PC-3 (cell line): Measurements from ENCODE around the gene KCNJ10. TPM values are rescaled to one million over a fixed set of nuclear protein-coding genes. Genes with fewer than 3 reads are reported as not detected.

Experiments used
- ATAC-seq: fragments of 200-7000 bp; cut with Tn5 transposase; 2 replicates; pipeline ENCODE4 v1.9.1; 2020; ENCODE audit warnings: mild to moderate bottlenecking, moderate library complexity
- BruUV-seq: library from RNA; stranded (reverse); fragments of 400-500 nt; replicated peaks from 2 replicates; lab custom pipeline; 2021; lab: Mats Ljungman, UMichigan
- CTCF ChIA-PET: fragments of 300-600 bp; sonication (Branson Sonifier 250); formaldehyde crosslinking; loops from one replicate; lab custom pipeline; 2022; ENCODE audit warnings: antibody characterized with exemption; lab: Charles Lee
- POLR2A ChIA-PET: fragments of 300-600 bp; sonication (Branson Sonifier 250); formaldehyde crosslinking; loops from one replicate; lab custom pipeline; 2022; ENCODE audit warnings: antibody characterized with exemption; ENCODE audit not compliant: unreplicated experiment; lab: Charles Lee
- DNase-seq: peaks from one replicate; pipeline ENCODE4 v3.0.0-alpha.2; 2015
- H2AFZ ChIP-seq: fragments of 300-600 bp; sonication (generic); 2 replicates; pipeline ENCODE4 v1.6.0; 2016; ENCODE audit warnings: antibody characterized with exemption, low read length
- H3F3A ChIP-seq: fragments of 300-600 bp; sonication (generic); one replicate; pipeline ENCODE4 v1.6.0; 2017; ENCODE audit warnings: antibody characterized with exemption, low read length, control low read depth, mild to moderate bottlenecking; ENCODE audit not compliant: unreplicated experiment
- H3K27ac ChIP-seq: fragments of 300-600 bp; sonication (generic); 2 replicates; pipeline ENCODE4 v1.5.1; 2016; ENCODE audit warnings: mild to moderate bottlenecking, low read length
- H3K27me3 ChIP-seq: fragments of 300-600 bp; sonication (generic); 2 replicates; pipeline ENCODE4 v1.6.1; 2016; ENCODE audit warnings: low read length, mixed read lengths
- H3K36me3 ChIP-seq: fragments of 300-600 bp; sonication (generic); 2 replicates; pipeline ENCODE4 v1.6.1; 2016; ENCODE audit warnings: low read depth, mixed run types, low read length, mixed read lengths
- H3K4me1 ChIP-seq: fragments of 300-600 bp; sonication (generic); 2 replicates; pipeline ENCODE4 v1.5.1; 2016; ENCODE audit warnings: low read length; ENCODE audit not compliant: insufficient read depth
- H3K4me2 ChIP-seq: fragments of 300-600 bp; sonication (generic); 2 replicates; pipeline ENCODE4 v1.6.0; 2016; ENCODE audit warnings: low read length
- H3K4me3 ChIP-seq: fragments of 300-600 bp; sonication (generic); 2 replicates; pipeline ENCODE4 v1.5.1; 2016; ENCODE audit warnings: mild to moderate bottlenecking, low read length, mixed read lengths
- H3K79me2 ChIP-seq: fragments of 300-600 bp; sonication (generic); 2 replicates; pipeline ENCODE4 v1.6.1; 2017; ENCODE audit warnings: low read length, mixed read lengths
- H3K9ac ChIP-seq: fragments of 300-600 bp; sonication (generic); 2 replicates; pipeline ENCODE4 v1.6.0; 2016; ENCODE audit warnings: mild to moderate bottlenecking, low read length
- H3K9me2 ChIP-seq: fragments of 300-600 bp; sonication (generic); replicated peaks from 2 replicates; pipeline ENCODE4 v1.6.1; 2016; ENCODE audit warnings: mixed run types, low read length, mixed read lengths
- H3K9me3 ChIP-seq: fragments of 300-600 bp; sonication (generic); 2 replicates; pipeline ENCODE4 v1.6.1; 2016; ENCODE audit warnings: low read length, mixed read lengths
- H4K20me1 ChIP-seq: fragments of 300-600 bp; sonication (generic); 2 replicates; pipeline ENCODE4 v1.6.1; 2016; ENCODE audit warnings: low read length, mixed read lengths
- CTCF ChIP-seq: fragments of 300-600 bp; sonication (generic); conservative IDR thresholded peaks from 2 replicates; pipeline ENCODE4 v1.5.1; 2017; ENCODE audit warnings: antibody characterized with exemption, low read depth, mild to moderate bottlenecking, low read length
- EZH2 ChIP-seq: fragments of 300-600 bp; sonication (generic); IDR thresholded peaks from one replicate; pipeline ENCODE4 v1.6.1; 2017; ENCODE audit warnings: antibody characterized with exemption, mild to moderate bottlenecking, low read length; ENCODE audit not compliant: unreplicated experiment
- EZH2phosphoT487 ChIP-seq: fragments of 300-600 bp; sonication (generic); IDR thresholded peaks from 2 replicates; pipeline ENCODE4 v1.6.1; 2018; ENCODE audit warnings: mild to moderate bottlenecking, antibody characterized with exemption, low read length, borderline replicate concordance
- intact Hi-C: fragments of 100-400 bp; cut with micrococcal nuclease; formaldehyde crosslinking; loops from 2 replicates; pipeline ENCODE4 v1.9.0; 2023
- total RNA-seq: library from RNA; depleted of rRNA; stranded (reverse); fragments of >200 nt; gene quantifications from 2 replicates; pipeline ENCODE4 v1.2.3, GENCODE V29; 2014

KCNJ10 gene
- total RNA-seq, 1 experiment from 2014 or later, result 0.15 TPM

- no peaks in the 10 kb centered on the region for H3K27me3 ChIP-seq
- ChIA-PET POLR2A (no interaction called here), CTCF (interaction anchor here (1.3 kb wide), 1 partner anchor 11 kb away, joined by 3 read pairs; no protein-coding TSS in a partner anchor)
- intact Hi-C loops, result loop anchor here (2.0 kb wide), 1 partner anchor 36 kb away; no protein-coding TSS in a partner anchor
- BruUV-seq, result no TSS peak
- peaks cover 33% of the 10 kb centered on the region for H3K4me1 ChIP-seq
- no peak overlapping the region for H2AFZ ChIP-seq
- no peak overlapping the region for H3K4me3 ChIP-seq
- DNase-seq (peak; percentile 90), ATAC-seq (peak; percentile 91)
- H4K20me1 ChIP-seq, result no peaks in the 10 kb centered on the region
- no peaks in the 10 kb centered on the region for H3K79me2 ChIP-seq
- no peaks in the 10 kb centered on the region for H3K9me2 ChIP-seq
- no peaks in the 10 kb centered on the region for H3F3A ChIP-seq
- H3K9me3 ChIP-seq, result no peaks in the 10 kb centered on the region
- no peak for TF ChIP-seq CTCF
- no peak for TF ChIP-seq EZH2phosphoT487
- TF ChIP-seq EZH2, result no peak
- no peak overlapping the region for H3K27ac ChIP-seq
- H3K9ac ChIP-seq, result no peak overlapping the region
- peak overlapping the region; percentile 45 for H3K4me2 ChIP-seq
- no peaks in the 10 kb centered on the region for H3K36me3 ChIP-seq
Observed at GRCh38 chr1:159996653-159997052, 73.3 kb downstream of the KCNJ10 start.

- H3K27me3 ChIP-seq, result no peaks in the 10 kb centered on the region
Observed at GRCh38 chr1:159994896-159995295, 75.1 kb downstream of the KCNJ10 start.

More at GRCh38 chr1:159994896-159995295, 75.1 kb downstream of the KCNJ10 start:
- no peak overlapping the region for H3K9ac ChIP-seq
- no TSS peak for BruUV-seq
- DNase-seq (no peak), ATAC-seq (no peak)
- no peaks in the 10 kb centered on the region for H3K9me3 ChIP-seq
- ChIA-PET CTCF (no interaction called here), POLR2A (no interaction called here)
- no peaks in the 10 kb centered on the region for H3K79me2 ChIP-seq
- H3K9me2 ChIP-seq, result 0 out of 2 replicates have a peak, but pooled peaks cover 4% of the 10 kb centered on the region
- intact Hi-C loops, result no loop called here
- no peak overlapping the region for H3K27ac ChIP-seq
- TF ChIP-seq EZH2, result no peak
- no peak for TF ChIP-seq CTCF
- TF ChIP-seq EZH2phosphoT487, result no peak
- no peaks in the 10 kb centered on the region for H3F3A ChIP-seq
- no peak overlapping the region for H3K4me2 ChIP-seq
- no peaks in the 10 kb centered on the region for H3K36me3 ChIP-seq
- no peaks in the 10 kb centered on the region for H4K20me1 ChIP-seq
- peaks cover 39% of the 10 kb centered on the region for H3K4me1 ChIP-seq
- no peak overlapping the region for H2AFZ ChIP-seq
- no peak overlapping the region for H3K4me3 ChIP-seq
